ENCODE results near the gene DLAT. TPM values are rescaled to one million over a fixed set of nuclear protein-coding genes. Genes with fewer than 3 reads are reported as not detected.
"Not testable (repeated sequence)": the region's sequence is repeated elsewhere in the genome, so short reads cannot be mapped to it uniquely, and the experiment has no call there.

Gene DLAT
- total RNA-seq, 1 donor from 2014 or later, result 28.2 TPM

GRCh38 chr11:112042161-112042960 lies 17.2 kb downstream of the DLAT start:
- Mint-ChIP-seq H3K27ac (ENCODE audit: unreplicated experiment) (no peak overlapping the region), H3K9me3 (ENCODE audit: unreplicated experiment) (no peaks in the 10 kb centered on the region), H3K27me3 (ENCODE audit: unreplicated experiment) (no peaks in the 10 kb centered on the region), H3K36me3 (ENCODE audit: low read depth, unreplicated experiment) (peaks cover 30% of the 10 kb centered on the region), H3K4me1 (ENCODE audit: unreplicated experiment) (no peaks in the 10 kb centered on the region), H3K4me3 (ENCODE audit: unreplicated experiment) (no peak overlapping the region)
- DNase-seq (ENCODE audit: low spot score), result no peak
- no peak for TF ChIP-seq CTCF (IDR thresholded peaks at IDR 0.05; ENCODE audit: unreplicated experiment)

- Mint-ChIP-seq H3K27ac (ENCODE audit: unreplicated experiment) (no peak overlapping the region), H3K9me3 (ENCODE audit: unreplicated experiment) (no peaks in the 10 kb centered on the region), H3K4me1 (ENCODE audit: unreplicated experiment) (no peaks in the 10 kb centered on the region), H3K36me3 (ENCODE audit: low read depth, unreplicated experiment) (peaks cover 33% of the 10 kb centered on the region), H3K27me3 (ENCODE audit: unreplicated experiment) (no peaks in the 10 kb centered on the region), H3K4me3 (ENCODE audit: unreplicated experiment) (no peak overlapping the region)
- no peak for DNase-seq (ENCODE audit: low spot score)
- TF ChIP-seq CTCF (IDR thresholded peaks at IDR 0.05; ENCODE audit: unreplicated experiment), result no peak
Measured at GRCh38 chr11:112042961-112043304, 17.7 kb downstream of the DLAT start.

GRCh38 chr11:112044961-112045360 lies 19.8 kb downstream of the DLAT start:
- no peak overlapping the region for H3K4me3 Mint-ChIP-seq (ENCODE audit: unreplicated experiment)

GRCh38 chr11:112046647-112047046 lies 21.4 kb downstream of the DLAT start:
- H3K36me3 Mint-ChIP-seq (ENCODE audit: low read depth, unreplicated experiment), result peaks cover 31% of the 10 kb centered on the region
- H3K27me3 Mint-ChIP-seq (ENCODE audit: unreplicated experiment); H3K9me3 Mint-ChIP-seq (ENCODE audit: unreplicated experiment); H3K4me1 Mint-ChIP-seq (ENCODE audit: unreplicated experiment); H3K27ac Mint-ChIP-seq (ENCODE audit: unreplicated experiment); DNase-seq (ENCODE audit: low spot score): not testable (repeated sequence)
- H3K4me3 Mint-ChIP-seq (ENCODE audit: unreplicated experiment), result peak overlapping the region; percentile 80

More at GRCh38 chr11:112044961-112045360, 19.8 kb downstream of the DLAT start:
- H3K27me3 Mint-ChIP-seq (ENCODE audit: unreplicated experiment), result no peaks in the 10 kb centered on the region
- DNase-seq (ENCODE audit: low spot score), result no peak
- no peaks in the 10 kb centered on the region for H3K4me1 Mint-ChIP-seq (ENCODE audit: unreplicated experiment)
- peaks cover 36% of the 10 kb centered on the region for H3K36me3 Mint-ChIP-seq (ENCODE audit: low read depth, unreplicated experiment)
- no peaks in the 10 kb centered on the region for H3K9me3 Mint-ChIP-seq (ENCODE audit: unreplicated experiment)
- TF ChIP-seq CTCF (IDR thresholded peaks at IDR 0.05; ENCODE audit: unreplicated experiment), result no peak
- no peak overlapping the region for H3K27ac Mint-ChIP-seq (ENCODE audit: unreplicated experiment)

DNA sequence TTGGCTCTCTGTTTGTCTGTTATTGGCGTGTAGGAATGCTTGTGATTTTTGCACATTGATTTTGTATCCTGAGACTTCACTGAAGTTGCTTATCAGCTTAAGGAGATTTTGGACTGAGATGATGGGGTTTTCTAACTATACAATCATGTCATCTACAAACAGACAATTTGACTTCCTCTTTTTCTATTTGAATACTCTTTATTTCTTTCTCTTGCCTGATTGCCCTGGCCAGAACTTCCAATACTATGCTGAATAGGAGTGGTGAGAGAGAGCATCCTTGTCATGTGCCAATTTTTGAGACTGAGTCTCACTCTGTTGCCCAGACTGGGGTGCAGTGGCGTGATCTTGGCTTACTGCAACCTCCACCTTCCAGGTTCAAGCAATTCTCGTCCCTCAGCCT lies 23.0 kb downstream of the DLAT start:
- H3K4me3 Mint-ChIP-seq (ENCODE audit: unreplicated experiment); H3K27ac Mint-ChIP-seq (ENCODE audit: unreplicated experiment); H3K27me3 Mint-ChIP-seq (ENCODE audit: unreplicated experiment); H3K4me1 Mint-ChIP-seq (ENCODE audit: unreplicated experiment); H3K9me3 Mint-ChIP-seq (ENCODE audit: unreplicated experiment); DNase-seq (ENCODE audit: low spot score): not testable (repeated sequence)
- peaks cover 33% of the 10 kb centered on the region for H3K36me3 Mint-ChIP-seq (ENCODE audit: low read depth, unreplicated experiment)

DNA sequence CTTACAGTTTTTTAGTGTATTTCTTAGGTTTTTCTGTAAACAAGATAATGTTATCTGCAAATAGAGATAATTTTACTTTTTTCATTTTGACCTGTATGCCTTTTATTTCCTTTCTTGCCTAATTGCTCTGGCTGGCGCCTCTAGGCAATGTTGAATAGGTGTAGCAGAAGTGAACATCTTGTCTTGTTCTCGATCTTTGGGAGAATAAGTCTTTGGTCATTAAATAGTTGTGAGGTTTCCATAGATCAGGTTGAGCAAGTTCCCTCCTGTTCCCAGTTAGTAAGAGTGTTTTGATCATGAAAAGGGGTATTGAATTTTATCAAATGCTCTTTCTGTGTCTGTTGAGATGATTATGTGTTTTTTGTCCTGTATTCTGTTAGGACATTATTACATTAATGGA lies 24.6 kb downstream of the DLAT start:
- Mint-ChIP-seq H3K4me3 (ENCODE audit: unreplicated experiment) (no peak overlapping the region), H3K4me1 (ENCODE audit: unreplicated experiment) (no peaks in the 10 kb centered on the region), H3K27me3 (ENCODE audit: unreplicated experiment) (no peaks in the 10 kb centered on the region), H3K9me3 (ENCODE audit: unreplicated experiment) (no peaks in the 10 kb centered on the region), H3K36me3 (ENCODE audit: low read depth, unreplicated experiment) (peaks cover 27% of the 10 kb centered on the region), H3K27ac (ENCODE audit: unreplicated experiment) (no peak overlapping the region)
- TF ChIP-seq CTCF (IDR thresholded peaks at IDR 0.05; ENCODE audit: unreplicated experiment), result no peak
- DNase-seq (ENCODE audit: low spot score), result no peak
